ACHN (cell line): ENCODE measurements around the gene RAB44.
"Not testable (repeated sequence)": the region's sequence is repeated elsewhere in the genome, so short reads cannot be mapped to it uniquely, and the experiment has no call there.

ENCODE experiments used
- DNase-seq: peaks from one replicate; pipeline ENCODE4 v3.0.0-alpha.2; 2015
- in situ Hi-C: cut with HindIII; loops from 2 replicates; pipeline ENCODE4 v1.10.0; 2017; ENCODE audit warnings: low sequenced_read_pairs, low pct_ligation_motif_present, low pct_unique_long_range_greater_than_20kb

Gene RAB44

DNA sequence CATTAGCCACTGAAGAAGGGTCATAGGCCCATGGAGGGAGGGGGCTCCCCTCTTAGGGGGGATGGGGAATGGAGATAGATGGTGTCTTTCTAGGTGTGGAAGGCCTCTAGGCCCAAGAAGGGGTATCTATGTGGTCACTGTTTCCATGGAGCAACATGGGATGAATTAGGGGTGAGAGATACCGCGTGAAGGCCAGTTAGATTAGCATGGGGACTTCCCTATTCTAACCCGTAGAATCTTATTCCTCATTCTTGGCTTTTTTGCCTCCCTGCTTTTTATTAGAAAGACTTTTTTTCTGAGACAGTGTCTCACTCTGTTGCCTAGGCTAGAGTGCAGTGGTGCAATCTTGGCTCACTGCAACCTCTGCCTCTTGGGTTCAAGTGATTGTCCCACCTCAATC lies 3.2 kb downstream of the RAB44 start:
- DNase-seq, result no peak
- in situ Hi-C loops, result loop anchor here (25.0 kb wide), 1 partner anchor 89 kb away; no protein-coding TSS in a partner anchor

DNA sequence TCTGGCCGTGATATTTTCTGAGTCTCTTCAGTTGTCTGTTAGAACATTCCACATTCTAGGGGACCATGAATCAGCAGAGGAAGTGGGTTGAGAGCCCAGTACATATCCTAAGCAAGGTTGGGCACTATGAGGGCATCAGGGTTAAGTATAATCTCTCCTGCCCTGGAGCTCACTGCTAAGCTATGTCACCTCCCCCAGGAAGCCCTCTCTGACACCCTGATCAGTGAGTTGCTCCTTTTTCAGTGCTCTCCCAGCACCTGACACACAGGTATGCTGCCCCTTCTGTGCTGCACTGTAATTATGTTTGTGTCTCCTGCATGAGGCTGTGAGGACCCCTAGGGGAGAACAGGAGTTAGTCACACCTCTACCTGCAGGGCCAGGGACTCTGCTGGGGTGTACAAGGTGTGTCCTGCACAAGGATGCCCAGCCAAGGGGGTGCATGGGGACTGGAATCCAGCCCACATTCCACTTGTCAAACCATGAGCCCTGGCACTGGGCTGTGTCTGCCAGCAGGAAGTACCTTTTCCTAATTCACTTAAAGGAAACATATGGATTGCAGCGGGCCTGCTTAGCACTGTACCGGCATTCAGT lies 3.9 kb downstream of the RAB44 start:
- in situ Hi-C loops, result loop anchor here (25.0 kb wide), 1 partner anchor 89 kb away; no protein-coding TSS in a partner anchor
- DNase-seq, result no peak

GRCh38 chr6:36702656-36703055 lies 5.0 kb downstream of the RAB44 start:
- no peak for DNase-seq
- in situ Hi-C loops, result loop anchor here (25.0 kb wide), 1 partner anchor 90 kb away; no protein-coding TSS in a partner anchor

GRCh38 chr6:36703081-36703606 lies 5.5 kb downstream of the RAB44 start:
- no peak for DNase-seq
- in situ Hi-C loops, result loop anchor here (25.0 kb wide), 1 partner anchor 91 kb away; no protein-coding TSS in a partner anchor

DNA sequence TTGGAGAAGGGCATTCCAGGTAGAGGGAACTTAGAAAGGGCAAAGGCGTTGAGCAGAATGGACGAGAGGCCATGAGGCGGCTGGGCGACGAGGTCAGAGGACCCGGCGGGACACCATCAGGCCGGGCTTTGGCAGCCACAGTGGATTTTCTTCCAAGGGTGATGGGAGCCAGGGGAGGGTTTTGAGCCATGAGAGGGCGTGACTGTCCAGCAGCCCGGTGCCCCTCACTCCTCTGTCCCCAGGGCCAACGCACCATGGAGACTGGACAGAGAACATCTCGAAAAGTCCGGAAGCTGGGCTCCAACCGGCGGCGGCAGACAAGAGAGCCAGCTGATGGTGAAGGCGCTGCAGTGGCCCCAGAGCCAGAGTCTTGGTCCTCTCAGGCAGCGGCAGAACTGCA lies 6.4 kb downstream of the RAB44 start:
- in situ Hi-C loops, result loop anchor here (25.0 kb wide), 1 partner anchor 92 kb away; no protein-coding TSS in a partner anchor
- DNase-seq, result no peak

GRCh38 chr6:36704961-36705577 lies 7.4 kb downstream of the RAB44 start:
- in situ Hi-C loops, result loop anchor here (25.0 kb wide), 1 partner anchor 93 kb away; no protein-coding TSS in a partner anchor
- not testable (repeated sequence) for DNase-seq

DNA sequence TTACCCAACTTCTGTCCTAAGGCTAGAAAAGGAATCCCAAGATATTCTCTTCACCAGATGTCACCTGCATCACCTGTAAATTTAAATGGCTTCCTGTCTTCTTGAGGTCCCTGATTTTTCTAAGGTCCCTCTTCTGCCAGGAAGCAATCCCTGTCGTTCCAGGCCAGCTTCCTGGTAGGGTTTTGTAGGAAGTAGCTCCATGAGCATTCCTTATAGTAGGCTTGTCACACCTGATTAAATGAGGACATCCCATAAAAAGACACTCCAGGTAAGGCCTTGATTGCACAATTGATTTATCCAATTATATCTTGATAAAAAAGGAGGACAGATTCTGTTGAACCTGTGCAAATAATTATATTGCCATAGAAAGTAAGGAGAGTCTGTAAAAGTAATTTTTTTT lies 8.7 kb downstream of the RAB44 start:
- DNase-seq, result no peak
- in situ Hi-C loops, result loop anchor here (25.0 kb wide), 1 partner anchor 94 kb away; no protein-coding TSS in a partner anchor

DNA sequence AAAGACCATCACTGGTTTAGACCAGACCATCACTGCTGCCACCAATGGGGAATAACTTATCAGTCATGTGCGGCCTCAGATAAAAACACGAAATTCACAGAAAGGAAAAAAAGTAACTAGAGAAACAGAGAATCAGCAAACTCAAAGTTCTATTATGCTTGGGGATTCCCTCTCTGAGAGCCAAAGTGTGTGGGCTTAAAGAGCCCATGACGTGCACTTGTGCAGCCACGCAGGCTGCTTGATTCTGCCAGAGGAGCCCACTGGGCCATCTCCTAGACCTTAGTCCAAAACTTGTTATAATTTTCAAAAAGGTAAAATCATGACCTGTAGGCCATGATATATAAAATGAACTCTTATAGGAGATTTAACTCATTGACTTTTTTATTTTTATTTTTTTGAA lies 15.2 kb downstream of the RAB44 start:
- in situ Hi-C loops, result loop anchor here (25.0 kb wide), 1 partner anchor 101 kb away; no protein-coding TSS in a partner anchor
- DNase-seq, result no peak

DNA sequence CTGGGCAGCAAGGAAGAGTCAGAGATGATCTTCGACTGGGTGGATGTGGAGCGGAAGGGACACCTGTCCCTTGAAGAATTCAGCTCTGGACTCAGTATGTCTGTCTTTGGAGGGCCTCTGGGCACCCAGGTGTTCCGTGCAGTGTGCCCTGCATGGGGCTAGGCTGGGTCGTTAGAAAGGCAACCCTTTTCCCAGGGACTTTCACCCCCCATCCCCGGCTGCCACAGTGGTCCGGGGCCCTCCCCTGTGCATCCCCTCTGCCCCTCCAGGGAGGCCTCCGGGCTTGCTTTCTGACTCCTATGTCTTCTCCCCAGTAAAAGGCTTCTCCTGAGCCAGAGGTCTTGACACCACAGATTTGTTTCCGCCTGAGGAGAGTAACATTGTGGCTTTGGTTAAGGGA lies 16.2 kb downstream of the RAB44 start:
- in situ Hi-C loops, result loop anchor here (25.0 kb wide), 1 partner anchor 102 kb away; no protein-coding TSS in a partner anchor
- no peak for DNase-seq

GRCh38 chr6:36714511-36714910 lies 16.9 kb downstream of the RAB44 start:
- no peak for DNase-seq
- in situ Hi-C loops, result loop anchor here (25.0 kb wide), 1 partner anchor 102 kb away; no protein-coding TSS in a partner anchor

DNA sequence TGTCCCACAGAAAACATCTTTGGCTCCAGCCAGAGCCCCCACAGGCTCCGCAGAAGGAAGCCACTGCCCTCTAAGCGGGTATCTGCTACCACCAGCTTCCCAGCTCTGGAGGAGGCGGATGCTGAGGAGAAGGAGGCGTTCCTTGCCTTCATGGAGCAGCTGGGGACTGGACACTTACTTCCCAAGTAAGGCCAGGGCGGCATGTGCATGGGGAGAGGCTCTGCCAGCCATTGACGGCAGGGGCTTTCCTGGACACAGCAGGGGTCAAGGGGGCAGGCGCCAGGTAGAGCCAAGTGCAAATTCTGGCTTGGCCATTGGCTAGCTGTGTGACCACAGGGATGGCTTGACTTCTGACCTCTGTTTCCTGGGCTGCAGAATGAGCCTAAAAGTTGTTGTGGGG lies 17.8 kb downstream of the RAB44 start:
- DNase-seq, result no peak
- in situ Hi-C loops, result loop anchor here (25.0 kb wide), 1 partner anchor 103 kb away; no protein-coding TSS in a partner anchor

DNA sequence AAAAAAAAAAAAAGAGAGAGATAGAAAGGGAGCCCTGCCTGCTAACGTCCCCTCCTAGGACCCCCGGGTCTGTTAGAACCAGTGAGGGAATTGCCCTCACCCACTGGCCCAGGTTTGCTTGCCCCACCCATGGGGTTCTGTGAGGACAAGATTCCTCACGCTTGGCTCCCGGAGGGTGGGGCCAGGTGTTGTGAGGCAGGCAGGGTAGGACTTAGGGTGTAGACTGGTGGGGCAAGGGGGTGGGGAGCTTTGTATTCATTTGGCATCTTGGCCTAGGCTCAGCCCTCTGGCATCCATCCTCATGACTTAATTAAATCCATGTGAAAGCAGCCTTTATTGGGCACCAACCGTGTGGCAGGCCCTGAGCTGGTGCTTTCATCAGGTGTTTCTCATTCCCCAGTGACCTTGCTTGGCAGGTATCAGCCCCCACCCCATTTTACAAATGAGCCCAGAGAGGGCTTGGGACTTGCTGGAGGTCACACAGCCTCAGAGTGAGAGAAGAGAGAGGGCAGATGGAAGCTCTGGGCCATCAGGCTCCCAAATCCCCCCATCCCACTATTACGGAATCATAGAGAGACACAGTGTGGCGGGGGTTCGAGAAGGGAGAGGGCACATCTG lies 19.0 kb downstream of the RAB44 start:
- DNase-seq, result no peak
- in situ Hi-C loops, result loop anchor here (25.0 kb wide), 1 partner anchor 104 kb away; no protein-coding TSS in a partner anchor

DNA sequence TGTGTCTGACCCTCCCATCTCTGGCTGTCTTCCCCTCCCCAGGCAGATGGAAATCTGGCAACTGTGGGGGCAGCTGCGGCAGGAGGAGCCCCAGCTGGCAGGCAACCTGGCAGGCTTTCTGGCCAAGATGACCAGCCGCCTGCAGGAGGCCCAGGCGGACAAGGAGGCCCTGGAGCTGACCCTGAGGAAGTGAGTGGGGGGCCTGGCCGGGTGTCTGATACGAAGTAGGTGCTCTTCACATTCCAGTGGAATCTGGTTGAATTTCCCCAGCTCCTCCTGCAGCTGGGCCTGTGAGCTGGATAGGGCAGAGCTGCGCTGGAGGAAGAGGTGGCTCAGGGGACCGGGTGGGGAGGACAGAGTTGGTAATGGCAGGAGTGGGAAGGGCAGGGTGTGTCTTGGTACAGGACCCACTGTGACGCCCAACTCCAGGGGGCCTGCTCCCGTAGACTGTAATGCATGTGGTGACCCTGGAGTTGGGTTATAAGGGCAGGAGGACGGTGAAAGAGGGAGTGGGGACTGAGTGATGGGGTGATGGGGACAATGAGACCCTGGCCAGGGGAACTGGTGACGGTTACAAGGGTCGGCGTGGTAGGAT lies 19.7 kb downstream of the RAB44 start:
- in situ Hi-C loops, result loop anchor here (25.0 kb wide), 1 partner anchor 105 kb away; no protein-coding TSS in a partner anchor
- DNase-seq, result no peak

- DNase-seq, result no peak
- in situ Hi-C loops, result loop anchor here (25.0 kb wide), 1 partner anchor 106 kb away; no protein-coding TSS in a partner anchor
Observed at GRCh38 chr6:36717871-36718540, 20.4 kb downstream of the RAB44 start.

DNA sequence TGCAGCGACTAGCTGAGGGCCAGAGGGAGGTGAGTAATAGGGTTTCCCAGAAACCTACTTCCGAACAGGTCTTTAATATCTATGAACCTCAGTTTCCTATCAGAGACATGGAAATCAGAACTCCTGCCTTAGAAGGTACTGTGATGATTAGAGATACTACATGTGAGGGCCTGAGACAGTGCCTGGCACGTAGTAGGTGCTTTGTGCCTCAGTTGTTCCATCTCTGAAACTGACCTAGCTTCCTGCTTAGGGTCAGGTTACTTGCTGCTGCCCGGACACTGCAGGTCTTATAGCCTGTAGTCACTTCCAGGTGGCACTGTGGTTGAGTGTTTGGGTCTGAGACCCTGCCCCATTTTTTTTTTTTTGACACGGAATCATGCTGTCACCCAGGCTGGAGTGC lies 20.9 kb downstream of the RAB44 start:
- in situ Hi-C loops, result loop anchor here (25.0 kb wide), 1 partner anchor 106 kb away; no protein-coding TSS in a partner anchor
- DNase-seq, result no peak

- in situ Hi-C loops, result loop anchor here (25.0 kb wide), 1 partner anchor 107 kb away; no protein-coding TSS in a partner anchor
- no peak for DNase-seq
Observed at GRCh38 chr6:36719126-36719525, 21.5 kb downstream of the RAB44 start.

GRCh38 chr6:36720251-36721141 lies 22.9 kb downstream of the RAB44 start:
- no peak for DNase-seq
- in situ Hi-C loops, result loop anchor here (25.0 kb wide), 1 partner anchor 108 kb away; no protein-coding TSS in a partner anchor
